HepG2 (cell line): ENCODE measurements around the gene MAPK13. TPM values are rescaled to one million over a fixed set of nuclear protein-coding genes. Genes with fewer than 3 reads are reported as not detected.

ENCODE experiments used
- DDIT3 ChIP-seq: sonication (generic); formaldehyde crosslinking; IDR thresholded peaks from 2 replicates; pipeline ENCODE4 v1.4.0; 2020; ENCODE audit warnings: mild to moderate bottlenecking, missing genetic modification reagents
- DNMT1 ChIP-seq: sonication (generic); formaldehyde crosslinking; IDR thresholded peaks from 2 replicates; pipeline ENCODE4 v1.5.1; 2020; ENCODE audit warnings: mild to moderate bottlenecking, missing genetic modification reagents
- EEA1 ChIP-seq: sonication (generic); formaldehyde crosslinking; IDR thresholded peaks from 2 replicates; pipeline ENCODE4 v1.5.1; 2020; ENCODE audit warnings: mild to moderate bottlenecking, missing genetic modification reagents, borderline replicate concordance
- EED ChIP-seq: sonication (generic); formaldehyde crosslinking; IDR thresholded peaks from 2 replicates; pipeline ENCODE4 v1.5.0; 2020; ENCODE audit warnings: mild to moderate bottlenecking, missing genetic modification reagents
- ELF1 ChIP-seq: sonication (generic); formaldehyde crosslinking; IDR thresholded peaks from 2 replicates; pipeline ENCODE4 v1.4.0; 2020; ENCODE audit warnings: missing genetic modification reagents
- FOSL2 ChIP-seq: sonication (generic); formaldehyde crosslinking; IDR thresholded peaks from 2 replicates; pipeline ENCODE4 v1.4.0; 2020; ENCODE audit warnings: missing genetic modification reagents
- FOXA3 ChIP-seq: IDR thresholded peaks from 2 replicates; pipeline ENCODE4 v1.6.1; 2016; ENCODE audit warnings: missing genetic modification reagents, missing compliant biosample characterization
- FOXK2 ChIP-seq: fragments of 450-650 bp; IDR thresholded peaks from 2 replicates; pipeline ENCODE4 v1.6.1; 2016
- GATA4 ChIP-seq: sonication (generic); IDR thresholded peaks from 2 replicates; pipeline ENCODE4 v1.6.1; 2016; ENCODE audit warnings: antibody characterized with exemption, low read depth, borderline replicate concordance
- GATAD1 ChIP-seq: IDR thresholded peaks from 2 replicates; pipeline ENCODE4 v1.6.1; 2016; ENCODE audit warnings: missing genetic modification reagents, missing compliant biosample characterization
- ISX ChIP-seq: sonication (generic); formaldehyde crosslinking; conservative IDR thresholded peaks from 2 replicates; pipeline ENCODE4 v1.5.0; 2020; ENCODE audit warnings: missing genetic modification reagents
- MTA3 ChIP-seq: sonication (generic); formaldehyde crosslinking; IDR thresholded peaks from 2 replicates; pipeline ENCODE4 v1.4.0; 2020; ENCODE audit warnings: missing genetic modification reagents
- NR2F6 ChIP-seq, 2 experiments: IDR thresholded peaks; 2 replicates each; pipeline ENCODE4 v1.6.1; 2016; ENCODE audit warnings: antibody characterized with exemption in 1 of 2, mild to moderate bottlenecking in 1 of 2
- PHB2 ChIP-seq: fragments of 450-650 bp; IDR thresholded peaks from 2 replicates; pipeline ENCODE4 v1.6.1; 2018; ENCODE audit not compliant: partially characterized antibody
- ZNF12 ChIP-seq: sonication (generic); formaldehyde crosslinking; IDR thresholded peaks from 2 replicates; pipeline ENCODE4 v1.5.0; 2020; ENCODE audit warnings: missing genetic modification reagents
- ZNF333 ChIP-seq: sonication (generic); formaldehyde crosslinking; IDR thresholded peaks from 2 replicates; pipeline ENCODE4 v1.4.0; 2020; ENCODE audit warnings: mild to moderate bottlenecking, missing genetic modification reagents, borderline replicate concordance
- ZNF580 ChIP-seq: IDR thresholded peaks from 2 replicates; pipeline ENCODE4 v1.6.1; 2016; ENCODE audit warnings: low read depth, borderline replicate concordance
- ZNF652 ChIP-seq: IDR thresholded peaks from 2 replicates; pipeline ENCODE4 v1.6.1; 2016; ENCODE audit warnings: low read depth, borderline replicate concordance
- ZNF670 ChIP-seq: sonication (generic); formaldehyde crosslinking; IDR thresholded peaks from 2 replicates; pipeline ENCODE4 v1.8.0; 2022; ENCODE audit warnings: mild to moderate bottlenecking, missing genetic modification reagents, borderline replicate concordance
- polyA plus RNA-seq, 8 experiments: library from polyadenylated mRNA; depleted of rRNA in 3 of 8; stranded (reverse) in 7 of 8; unstranded in 1 of 8; fragments of >200 nt; fragmentation: Illumina TruSeq in 4 of 8; extraction: Trizol in 4 of 8; gene quantifications; 2 replicates each; pipeline versions ENCODE4 v1.2.1 to v1.2.3, GENCODE V29; 2011 to 2016; ENCODE audit warnings: low read depth in 4 of 8, missing spikeins in 1 of 8, mixed read lengths in 1 of 8; ENCODE audit not compliant: insufficient read depth in 1 of 8
- total RNA-seq, 5 experiments: library from RNA; depleted of rRNA; stranded (reverse); fragments of >200 nt; fragmentation: Illumina TruSeq; extraction: Trizol; gene quantifications; 2 replicates each; pipeline ENCODE4 v1.2.3, GENCODE V29; 2016; ENCODE audit warnings: low read depth in 1 of 5
- TF ChIP-seq, protein P1 (sequence below): sonication (generic); formaldehyde crosslinking; IDR thresholded peaks from 2 replicates; pipeline ENCODE4 v1.4.0; 2020; ENCODE audit warnings: missing genetic modification reagents
- TF ChIP-seq, protein P2 (sequence below): sonication (generic); formaldehyde crosslinking; IDR thresholded peaks from 2 replicates; pipeline ENCODE4 v1.9.0; 2021; ENCODE audit warnings: mild to moderate bottlenecking, missing genetic modification reagents
- TF ChIP-seq, protein P3 (sequence below): sonication (generic); formaldehyde crosslinking; IDR thresholded peaks from 2 replicates; pipeline ENCODE4 v1.8.1; 2023; ENCODE audit warnings: mild to moderate bottlenecking, missing genetic modification reagents, borderline replicate concordance

Gene MAPK13
- total and polyA plus RNA-seq, 2 of the 13 experiments (the other 11 are each of a cell fraction or from before 2014, with no cell fraction given), result 12.7 to 43.4 TPM

GRCh38 chr6:36123270-36124139, 6.8 kb upstream of the MAPK13 start (continued):
- TF ChIP-seq, protein P1, sequence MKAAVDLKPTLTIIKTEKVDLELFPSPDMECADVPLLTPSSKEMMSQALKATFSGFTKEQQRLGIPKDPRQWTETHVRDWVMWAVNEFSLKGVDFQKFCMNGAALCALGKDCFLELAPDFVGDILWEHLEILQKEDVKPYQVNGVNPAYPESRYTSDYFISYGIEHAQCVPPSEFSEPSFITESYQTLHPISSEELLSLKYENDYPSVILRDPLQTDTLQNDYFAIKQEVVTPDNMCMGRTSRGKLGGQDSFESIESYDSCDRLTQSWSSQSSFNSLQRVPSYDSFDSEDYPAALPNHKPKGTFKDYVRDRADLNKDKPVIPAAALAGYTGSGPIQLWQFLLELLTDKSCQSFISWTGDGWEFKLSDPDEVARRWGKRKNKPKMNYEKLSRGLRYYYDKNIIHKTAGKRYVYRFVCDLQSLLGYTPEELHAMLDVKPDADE (CRISPR knock-in tag), result no peak
- TF ChIP-seq ZNF580 (no peak; the same call in 1 of the 2 replicates), FOXA3 (CRISPR knock-in tag) (no peak), FOXK2 (no peak), EED (no peak), ISX (CRISPR knock-in tag) (no peak), ZNF652 (CRISPR knock-in tag) (no peak), ZNF670 (CRISPR knock-in tag) (no peak), GATAD1 (CRISPR knock-in tag) (no peak), DDIT3 (no peak), PHB2 (no peak), EEA1 (no peak), FOSL2 (CRISPR knock-in tag) (peak; percentile 33; the same call in 1 of the 2 replicates), GATA4 (no peak), ELF1 (CRISPR knock-in tag) (no peak), ZNF333 (CRISPR knock-in tag) (no peak), ZNF12 (CRISPR knock-in tag) (no peak), DNMT1 (CRISPR knock-in tag) (0 out of 2 replicates have a peak, but pooled peaks have one; percentile 62), MTA3 (no peak), NR2F6 (IDR thresholded peaks at IDR 0.05) (no peak), NR2F6 (CRISPR knock-in tag; IDR thresholded peaks at IDR 0.05) (0 out of 2 replicates have a peak, but pooled peaks have one; percentile 26)
- TF ChIP-seq, protein P2, sequence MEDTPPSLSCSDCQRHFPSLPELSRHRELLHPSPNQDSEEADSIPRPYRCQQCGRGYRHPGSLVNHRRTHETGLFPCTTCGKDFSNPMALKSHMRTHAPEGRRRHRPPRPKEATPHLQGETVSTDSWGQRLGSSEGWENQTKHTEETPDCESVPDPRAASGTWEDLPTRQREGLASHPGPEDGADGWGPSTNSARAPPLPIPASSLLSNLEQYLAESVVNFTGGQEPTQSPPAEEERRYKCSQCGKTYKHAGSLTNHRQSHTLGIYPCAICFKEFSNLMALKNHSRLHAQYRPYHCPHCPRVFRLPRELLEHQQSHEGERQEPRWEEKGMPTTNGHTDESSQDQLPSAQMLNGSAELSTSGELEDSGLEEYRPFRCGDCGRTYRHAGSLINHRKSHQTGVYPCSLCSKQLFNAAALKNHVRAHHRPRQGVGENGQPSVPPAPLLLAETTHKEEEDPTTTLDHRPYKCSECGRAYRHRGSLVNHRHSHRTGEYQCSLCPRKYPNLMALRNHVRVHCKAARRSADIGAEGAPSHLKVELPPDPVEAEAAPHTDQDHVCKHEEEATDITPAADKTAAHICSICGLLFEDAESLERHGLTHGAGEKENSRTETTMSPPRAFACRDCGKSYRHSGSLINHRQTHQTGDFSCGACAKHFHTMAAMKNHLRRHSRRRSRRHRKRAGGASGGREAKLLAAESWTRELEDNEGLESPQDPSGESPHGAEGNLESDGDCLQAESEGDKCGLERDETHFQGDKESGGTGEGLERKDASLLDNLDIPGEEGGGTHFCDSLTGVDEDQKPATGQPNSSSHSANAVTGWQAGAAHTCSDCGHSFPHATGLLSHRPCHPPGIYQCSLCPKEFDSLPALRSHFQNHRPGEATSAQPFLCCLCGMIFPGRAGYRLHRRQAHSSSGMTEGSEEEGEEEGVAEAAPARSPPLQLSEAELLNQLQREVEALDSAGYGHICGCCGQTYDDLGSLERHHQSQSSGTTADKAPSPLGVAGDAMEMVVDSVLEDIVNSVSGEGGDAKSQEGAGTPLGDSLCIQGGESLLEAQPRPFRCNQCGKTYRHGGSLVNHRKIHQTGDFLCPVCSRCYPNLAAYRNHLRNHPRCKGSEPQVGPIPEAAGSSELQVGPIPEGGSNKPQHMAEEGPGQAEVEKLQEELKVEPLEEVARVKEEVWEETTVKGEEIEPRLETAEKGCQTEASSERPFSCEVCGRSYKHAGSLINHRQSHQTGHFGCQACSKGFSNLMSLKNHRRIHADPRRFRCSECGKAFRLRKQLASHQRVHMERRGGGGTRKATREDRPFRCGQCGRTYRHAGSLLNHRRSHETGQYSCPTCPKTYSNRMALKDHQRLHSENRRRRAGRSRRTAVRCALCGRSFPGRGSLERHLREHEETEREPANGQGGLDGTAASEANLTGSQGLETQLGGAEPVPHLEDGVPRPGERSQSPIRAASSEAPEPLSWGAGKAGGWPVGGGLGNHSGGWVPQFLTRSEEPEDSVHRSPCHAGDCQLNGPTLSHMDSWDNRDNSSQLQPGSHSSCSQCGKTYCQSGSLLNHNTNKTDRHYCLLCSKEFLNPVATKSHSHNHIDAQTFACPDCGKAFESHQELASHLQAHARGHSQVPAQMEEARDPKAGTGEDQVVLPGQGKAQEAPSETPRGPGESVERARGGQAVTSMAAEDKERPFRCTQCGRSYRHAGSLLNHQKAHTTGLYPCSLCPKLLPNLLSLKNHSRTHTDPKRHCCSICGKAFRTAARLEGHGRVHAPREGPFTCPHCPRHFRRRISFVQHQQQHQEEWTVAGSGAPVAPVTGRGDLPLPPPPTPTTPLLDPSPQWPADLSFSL (CRISPR knock-in tag), result no peak
- TF ChIP-seq, protein P3, sequence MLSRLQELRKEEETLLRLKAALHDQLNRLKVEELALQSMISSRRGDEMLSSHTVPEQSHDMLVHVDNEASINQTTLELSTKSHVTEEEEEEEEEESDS, result no peak
